GM18909 (cell line): ENCODE results near the gene ALDH1L1.

ENCODE experiments used
- ATAC-seq: cut with Tn5 transposase; IDR thresholded peaks from one replicate; pipeline ENCODE4 v1.9.1; 2021; ENCODE audit warnings: mild to moderate bottlenecking; ENCODE audit not compliant: unreplicated experiment, poor library complexity

Gene ALDH1L1

DNA sequence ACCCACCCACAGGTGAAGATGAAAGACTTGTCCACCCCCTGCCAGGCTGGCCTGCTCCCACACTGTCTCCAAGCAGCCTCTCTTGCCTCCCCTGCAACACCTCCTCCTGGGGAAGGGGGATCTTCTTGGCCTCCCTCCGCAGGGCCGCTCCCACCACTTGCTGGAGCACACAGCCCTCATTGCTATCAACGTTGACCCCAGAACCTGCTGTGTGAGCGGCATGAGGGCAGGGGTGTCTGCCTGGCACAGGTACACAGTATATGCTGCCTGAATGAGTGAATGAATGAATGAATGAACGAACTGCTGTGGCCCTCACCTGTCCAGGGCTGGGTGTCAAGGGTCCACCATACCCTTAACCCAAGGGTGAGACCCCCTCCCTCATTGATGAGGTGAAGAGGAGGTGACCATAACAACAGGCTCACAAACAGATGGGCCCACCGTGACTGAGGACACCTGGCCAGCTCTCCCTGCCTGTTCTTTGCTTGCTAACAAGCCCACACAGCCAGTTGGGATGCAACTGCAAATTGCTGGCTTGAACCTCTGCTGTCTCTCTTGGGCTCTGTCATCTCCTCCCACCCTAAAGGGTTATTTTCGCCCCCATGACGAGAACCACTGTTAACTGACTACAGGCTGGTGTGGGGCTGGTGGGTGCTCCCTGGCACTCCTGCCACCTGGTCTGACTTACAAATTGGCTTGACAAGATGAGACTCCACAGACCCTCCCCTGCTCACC lies 118.9 kb downstream of the ALDH1L1 start:
- no peak for ATAC-seq

DNA sequence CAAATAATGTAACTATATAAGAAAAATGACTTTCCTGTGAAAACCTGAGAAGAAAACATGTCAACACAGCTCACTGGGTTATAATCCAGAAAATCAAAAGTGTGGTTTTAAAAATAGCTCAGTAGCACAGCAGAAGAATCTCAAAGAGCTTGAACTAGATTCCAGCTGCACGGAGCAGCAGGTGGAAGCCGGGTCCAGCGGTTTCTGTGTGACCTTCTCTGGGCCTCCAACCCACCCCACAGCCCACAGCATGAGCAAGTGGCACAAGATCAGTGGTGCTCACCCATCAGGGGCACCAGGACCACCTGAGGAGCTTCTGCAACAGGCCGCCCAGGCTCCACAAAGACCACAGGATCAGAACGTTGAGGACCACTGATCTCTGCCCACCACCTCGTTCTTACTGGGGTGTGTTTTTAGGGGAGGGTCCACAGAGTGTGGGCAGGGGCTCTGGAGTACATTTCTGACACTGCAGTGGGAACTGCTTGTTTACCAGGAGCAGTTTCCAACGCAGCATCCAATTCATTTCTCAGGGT lies 119.7 kb downstream of the ALDH1L1 start:
- ATAC-seq: no peak

DNA sequence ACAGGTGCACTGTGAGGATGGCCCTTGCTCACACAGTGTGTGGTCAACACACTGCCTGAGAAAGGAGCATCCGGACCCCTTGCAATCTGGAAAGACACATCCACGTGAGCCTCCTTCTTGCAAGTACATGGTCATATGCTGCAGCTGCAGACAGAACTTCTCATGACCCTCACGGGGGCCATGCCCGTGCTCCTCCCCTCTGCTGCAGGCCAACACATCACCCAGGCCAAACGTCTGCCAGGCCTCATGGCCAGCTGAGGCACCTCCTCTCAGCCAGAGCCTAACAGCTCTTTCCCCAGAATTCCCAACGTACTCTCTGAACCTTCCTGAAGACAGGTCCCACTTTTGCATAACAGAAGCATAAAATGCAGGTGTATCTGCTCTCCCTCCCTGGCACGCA lies 121.7 kb downstream of the ALDH1L1 start:
- ATAC-seq: no peak

DNA sequence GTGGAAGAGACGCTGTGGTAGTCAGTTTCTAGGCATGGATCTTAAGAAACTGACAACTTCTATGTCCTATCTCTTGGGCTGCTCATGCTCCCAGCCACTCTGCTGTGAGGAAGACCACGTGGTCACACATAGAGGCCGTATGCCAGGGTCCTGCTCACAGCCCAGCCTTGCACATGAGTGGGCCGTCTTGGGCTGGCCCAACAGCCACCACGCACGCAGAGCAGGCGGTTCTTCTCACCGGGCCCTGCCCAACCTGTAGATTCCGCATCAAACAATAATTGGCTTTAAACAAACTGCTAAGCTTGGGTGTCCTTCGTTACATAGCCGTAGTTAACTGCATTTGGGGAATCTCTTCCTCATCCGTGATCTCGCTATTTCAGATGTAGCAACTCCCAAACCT lies 122.5 kb downstream of the ALDH1L1 start:
- no peak for ATAC-seq

DNA sequence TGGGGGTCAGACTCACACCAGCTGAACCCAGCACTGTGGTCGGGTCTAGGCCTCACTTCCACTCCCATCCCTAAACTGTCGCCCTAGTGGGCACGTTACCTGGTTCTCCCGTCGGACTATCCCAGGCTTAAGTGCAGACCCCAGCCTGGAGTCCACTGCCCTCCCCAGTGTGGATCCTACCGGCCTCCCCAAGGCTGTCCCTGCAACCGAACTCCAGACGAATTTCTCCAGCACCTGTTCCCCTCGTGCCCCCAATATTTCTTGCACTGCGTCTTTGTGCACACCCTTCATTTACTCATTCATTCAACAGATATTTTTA lies 122.9 kb downstream of the ALDH1L1 start:
- ATAC-seq: no peak

DNA sequence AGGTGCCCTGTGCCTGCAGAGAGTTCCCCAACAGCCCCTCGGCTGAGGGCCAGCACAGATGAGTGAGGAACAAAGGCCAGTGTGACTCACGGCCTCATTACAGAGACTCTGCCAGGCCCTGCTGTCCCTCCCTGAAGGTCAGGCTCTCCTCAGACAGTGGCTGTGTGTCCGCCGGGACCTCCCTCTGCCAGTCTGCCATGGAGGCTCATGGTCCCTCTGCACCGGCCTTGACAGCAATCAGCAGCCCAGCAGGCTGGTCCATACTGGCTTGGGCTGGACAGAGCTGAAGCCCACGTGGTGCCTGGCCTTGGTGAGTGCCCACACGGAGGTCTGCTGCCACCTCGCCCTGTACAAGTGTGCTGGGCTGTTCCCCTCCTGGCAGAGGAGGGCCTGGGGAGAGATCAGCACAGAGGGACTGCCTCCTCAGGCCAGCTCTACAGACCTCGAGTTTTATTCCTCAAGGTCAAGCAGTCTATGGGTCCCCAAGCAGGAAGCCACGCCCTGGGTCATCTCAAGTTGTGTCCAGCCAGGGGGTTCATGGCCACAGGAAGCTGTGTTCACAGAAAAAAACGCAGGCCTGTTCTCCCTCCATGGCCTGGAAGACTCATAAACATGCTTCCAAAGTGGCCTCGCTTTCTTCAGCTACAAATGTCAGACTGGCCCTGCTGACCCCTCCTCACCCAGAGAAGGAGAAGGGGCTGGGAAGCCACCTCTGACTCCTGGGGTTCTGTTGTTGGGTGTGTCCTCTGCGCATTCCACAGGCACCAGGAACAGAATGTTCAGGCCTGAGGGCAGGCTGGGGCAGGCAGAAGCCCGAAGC lies 123.5 kb downstream of the ALDH1L1 start:
- no peak for ATAC-seq

DNA sequence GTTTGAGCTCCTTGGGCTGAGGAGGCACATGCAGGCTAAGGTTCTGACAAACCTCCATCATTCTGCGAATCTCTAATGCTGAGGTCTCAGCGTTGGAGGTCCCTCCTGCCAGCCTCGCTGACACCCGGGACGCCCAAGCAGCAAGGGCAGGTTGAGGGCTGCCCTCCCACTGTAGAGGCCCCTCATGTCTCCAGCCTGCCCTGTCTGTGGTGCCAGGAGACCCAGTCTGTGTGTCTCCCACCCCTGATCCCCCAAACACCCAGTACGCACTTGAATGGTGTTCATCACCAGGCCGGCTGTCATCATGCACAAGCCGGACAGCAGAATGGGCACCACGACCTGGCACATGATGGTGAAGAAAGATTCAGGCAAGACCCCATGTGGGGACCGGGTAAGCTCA lies 124.3 kb downstream of the ALDH1L1 start:
- no peak for ATAC-seq

DNA sequence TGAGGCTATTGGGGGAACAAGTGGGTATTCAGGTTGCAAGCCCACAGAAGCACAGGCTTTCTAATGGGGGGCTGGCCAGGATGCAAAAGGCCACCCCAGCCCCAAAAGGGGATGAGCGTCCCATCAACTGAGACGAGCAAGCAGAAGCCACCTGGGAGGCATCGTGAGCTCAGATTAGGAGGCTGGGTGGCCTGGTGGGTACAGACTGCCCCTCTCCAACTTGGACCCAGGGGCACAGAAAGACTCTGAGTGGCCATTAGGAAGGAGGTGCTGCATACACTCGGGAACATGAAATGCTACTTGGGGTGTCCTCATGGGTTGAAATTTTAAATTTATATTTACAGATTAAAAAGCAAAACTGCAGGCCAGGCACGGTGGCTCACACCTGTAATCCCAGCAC lies 125.5 kb downstream of the ALDH1L1 start:
- no peak for ATAC-seq

DNA sequence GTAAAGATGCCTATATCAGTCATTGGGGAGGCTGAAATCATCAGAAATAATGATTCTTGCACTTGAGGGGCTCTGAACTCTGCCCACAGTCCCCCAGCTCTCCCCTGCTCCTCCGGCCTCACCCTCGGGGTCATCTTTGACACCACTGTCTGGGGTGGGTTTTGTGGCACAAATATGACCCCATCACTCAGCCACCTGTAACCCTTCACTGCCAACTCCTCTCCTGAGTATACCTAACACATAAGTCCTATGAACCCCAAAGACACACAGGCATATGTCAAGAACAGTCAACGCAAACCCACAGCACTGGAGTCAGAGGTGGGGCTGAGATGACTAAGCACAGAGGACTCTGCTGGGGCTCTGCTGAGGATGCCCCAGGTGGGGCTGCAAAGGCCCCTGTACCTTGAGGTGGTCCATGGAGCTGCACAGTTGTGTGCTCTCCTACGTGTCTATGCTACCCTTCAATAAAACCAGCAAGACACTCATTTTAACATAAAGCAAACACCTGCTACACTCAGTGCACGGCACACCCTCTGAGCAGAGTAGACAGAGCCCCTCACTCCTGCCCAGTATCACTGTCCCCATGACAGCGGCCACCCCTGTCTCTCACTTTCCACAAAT lies 126.3 kb downstream of the ALDH1L1 start:
- ATAC-seq: no peak
